HG03558 (cell line): ENCODE data around the gene NEK9.

Experiments
- ATAC-seq: cut with Tn5 transposase; IDR thresholded peaks from one replicate; pipeline ENCODE4 v1.9.1; 2021; ENCODE audit warnings: moderate number of reproducible peaks; ENCODE audit not compliant: unreplicated experiment; ENCODE audit errors: extremely low read depth

Gene NEK9

DNA sequence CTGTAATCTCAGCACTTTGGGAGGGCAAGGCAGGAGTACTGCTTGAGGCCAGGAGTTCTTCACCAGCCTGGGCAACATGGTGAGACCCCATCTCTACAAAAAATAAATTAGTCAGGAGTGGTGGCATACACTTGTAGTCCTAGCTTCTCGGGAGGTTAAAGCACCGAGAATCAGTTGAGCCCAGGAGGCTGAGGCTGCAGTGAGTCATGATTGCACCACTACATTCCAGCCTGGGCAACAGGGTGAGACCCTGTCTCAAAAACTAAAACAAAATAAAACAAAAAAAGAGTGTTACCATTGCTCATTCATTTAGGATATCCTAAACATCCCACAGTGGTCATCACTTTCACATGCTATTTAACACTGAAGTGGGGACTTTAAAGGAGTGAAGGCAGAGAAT is 7.8 kb downstream of the NEK9 start:
- no peak for ATAC-seq

DNA sequence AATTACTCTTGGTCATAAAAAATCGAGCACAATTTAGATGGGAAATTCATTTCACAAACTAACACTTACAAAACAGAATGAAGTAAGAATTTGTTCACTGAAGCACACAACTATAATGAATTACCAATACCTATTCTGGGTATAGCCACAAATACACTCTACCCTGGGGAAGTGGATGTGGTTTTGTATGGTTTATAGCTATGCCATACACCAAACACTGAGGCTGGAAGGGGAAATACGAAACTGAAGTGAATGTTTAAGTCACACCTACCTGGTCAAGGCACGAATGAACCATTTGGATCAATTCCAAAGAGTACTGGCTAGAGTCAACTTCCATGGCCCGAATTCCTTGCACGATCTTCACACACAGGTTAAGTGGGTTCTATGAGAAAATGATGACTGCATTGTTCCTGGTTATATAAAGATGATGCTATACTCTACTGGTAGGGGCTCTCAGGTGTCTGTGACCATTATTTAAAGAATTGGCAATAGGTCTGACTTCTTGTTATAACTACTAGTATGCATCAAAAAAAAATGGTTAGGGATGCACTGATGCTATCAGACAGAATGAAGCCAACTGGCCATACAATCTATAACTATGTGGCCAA is 12.8 kb downstream of the NEK9 start:
- ATAC-seq, result no peak

DNA sequence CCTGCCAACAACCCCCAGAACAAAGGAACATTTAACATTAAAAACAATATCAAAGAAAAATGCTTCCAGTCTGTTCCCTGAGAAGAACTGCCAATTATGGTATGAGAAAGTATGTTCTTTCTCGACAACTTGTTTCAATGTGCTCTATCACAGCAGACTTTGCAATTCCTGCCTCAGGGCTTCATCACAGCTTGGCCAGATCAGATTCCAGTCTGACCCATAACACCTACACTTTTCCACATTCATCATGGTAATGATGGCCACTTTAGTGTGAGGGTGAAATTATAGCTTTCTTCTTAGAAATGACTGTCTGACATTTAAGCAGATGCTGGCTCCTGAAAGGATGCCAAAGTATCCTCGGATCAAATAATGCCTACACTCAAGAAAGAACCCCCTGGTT is 17.0 kb downstream of the NEK9 start:
- ATAC-seq, result no peak

DNA sequence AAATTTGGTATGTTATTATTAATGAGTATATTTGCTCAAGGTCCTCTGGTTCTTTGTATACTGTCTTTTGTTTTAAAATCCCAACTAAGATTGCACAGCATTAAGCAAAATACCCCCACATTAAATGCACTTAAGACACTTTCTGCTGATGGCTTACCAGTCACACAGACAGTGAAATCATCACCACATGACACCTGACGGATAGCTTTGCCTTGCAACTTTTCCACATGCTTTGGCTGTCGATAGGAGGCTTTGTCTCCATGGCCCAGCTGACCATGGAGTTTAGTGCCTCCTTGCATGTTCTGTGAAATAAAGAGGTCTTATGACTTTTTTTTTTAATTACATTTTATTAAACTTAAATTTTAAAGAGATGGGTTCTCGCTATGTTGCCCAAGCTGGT is 19.7 kb downstream of the NEK9 start:
- no peak for ATAC-seq

DNA sequence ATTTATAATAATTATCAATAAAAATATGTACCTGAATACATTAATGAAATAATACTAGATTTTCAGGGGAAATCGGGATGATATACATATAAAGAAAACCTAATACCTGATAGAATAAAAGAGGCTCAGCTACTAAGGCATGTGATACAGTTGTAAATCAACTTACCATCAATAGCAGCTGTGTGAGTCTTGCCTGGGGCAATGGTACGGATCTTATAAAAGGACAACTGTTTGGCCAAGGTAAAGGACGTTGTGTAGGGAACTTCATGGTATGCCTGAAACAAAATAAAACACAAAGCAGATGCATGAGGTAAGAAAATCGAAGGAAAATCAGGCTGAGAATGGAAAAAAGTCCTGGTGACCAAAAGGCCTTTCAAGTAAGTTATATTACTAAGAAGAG is 25.4 kb downstream of the NEK9 start:
- no peak for ATAC-seq

DNA sequence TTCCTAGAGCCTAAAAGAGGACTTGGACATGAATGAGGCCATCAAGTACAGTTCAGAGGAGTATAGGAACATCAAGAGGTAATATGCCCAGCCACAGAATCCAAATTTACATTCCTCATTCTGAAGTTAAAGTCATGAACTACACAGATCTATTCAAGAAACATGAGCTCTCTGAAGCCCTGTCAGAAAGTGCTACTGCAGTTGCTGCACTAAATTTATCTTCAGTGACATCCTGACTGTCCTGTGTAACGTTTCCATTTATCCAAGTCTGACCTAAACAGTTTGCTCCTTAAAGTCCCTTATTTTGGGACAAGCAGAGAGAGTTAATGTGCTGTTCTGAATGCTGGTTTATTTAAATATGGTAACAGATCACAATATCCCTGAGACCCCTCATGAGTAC is 28.2 kb downstream of the NEK9 start:
- no peak for ATAC-seq

DNA sequence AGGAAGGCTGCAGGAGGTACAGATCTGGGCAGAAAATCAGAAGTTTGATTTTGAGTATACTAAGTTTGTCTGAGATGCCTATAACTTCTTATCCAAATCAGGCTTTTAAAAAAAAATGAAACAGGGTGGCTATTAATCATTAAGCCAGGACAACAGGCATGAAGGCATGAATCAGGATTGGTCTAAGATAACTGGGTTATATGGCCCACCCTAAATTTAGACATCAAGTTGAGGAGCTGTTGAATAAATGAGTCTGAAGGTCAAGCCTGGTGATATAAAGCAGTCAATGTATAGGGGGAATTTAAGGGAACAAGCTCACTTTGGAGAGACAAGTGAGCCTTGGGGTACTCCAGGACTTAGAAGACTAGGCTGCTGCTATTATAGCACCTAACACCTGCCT is 28.6 kb downstream of the NEK9 start:
- ATAC-seq, result no peak

DNA sequence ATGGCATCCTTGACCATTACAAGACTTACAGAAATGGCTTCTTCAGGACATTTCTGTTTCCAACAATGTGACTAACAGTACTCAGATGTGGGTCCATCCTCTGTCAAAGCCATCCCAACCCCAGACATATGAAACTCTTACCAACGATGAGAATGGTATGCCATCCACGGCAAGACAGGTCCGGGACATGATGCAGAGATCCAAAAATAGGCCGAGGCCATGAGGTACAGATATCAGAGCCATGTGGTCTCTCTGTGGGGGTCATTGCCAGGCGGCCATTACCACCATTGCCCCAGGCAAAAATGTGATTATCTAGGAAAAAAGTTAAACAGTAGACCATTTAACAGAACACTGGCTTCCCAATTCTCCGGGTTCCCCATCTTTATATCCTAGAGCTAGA is 29.9 kb downstream of the NEK9 start:
- ATAC-seq, result no peak

DNA sequence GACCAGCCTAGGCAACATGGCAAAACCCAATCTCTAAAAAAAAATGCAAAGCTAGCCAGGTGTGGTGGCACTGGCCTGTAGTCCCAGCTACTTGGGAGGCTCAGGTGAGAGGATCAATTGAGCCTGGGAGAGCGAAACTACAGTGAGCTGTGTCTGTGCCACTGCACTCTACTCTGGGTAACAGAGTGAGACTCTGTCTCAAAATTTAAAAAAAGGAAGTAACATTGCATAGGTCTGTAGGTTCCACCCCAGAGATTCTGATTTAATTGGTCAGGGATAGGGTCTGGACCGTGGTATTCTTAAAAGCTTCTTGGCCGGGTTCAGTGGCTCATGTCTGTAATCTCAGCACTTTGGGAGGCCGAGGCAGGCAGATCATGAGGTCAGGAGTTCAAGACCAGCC is 31.2 kb downstream of the NEK9 start:
- no peak for ATAC-seq

DNA sequence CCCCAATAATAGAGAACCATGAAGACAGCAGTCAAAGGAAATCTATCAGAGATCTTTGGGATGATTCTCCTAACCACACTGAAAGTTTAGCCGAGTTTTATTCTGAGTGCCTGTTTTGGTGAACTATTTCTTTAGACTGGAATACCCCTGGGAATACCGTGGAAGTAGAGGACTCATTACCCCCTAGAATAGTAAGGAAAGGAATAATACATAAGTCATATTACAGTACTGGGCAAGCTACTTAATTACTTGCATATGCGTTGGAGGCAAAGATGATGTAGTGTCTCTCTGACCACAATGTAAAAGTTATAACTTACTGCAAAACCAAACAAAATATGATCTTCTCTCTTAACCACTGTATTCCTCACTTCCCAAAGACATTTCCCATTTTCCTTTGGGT is 32.0 kb downstream of the NEK9 start:
- no peak for ATAC-seq

DNA sequence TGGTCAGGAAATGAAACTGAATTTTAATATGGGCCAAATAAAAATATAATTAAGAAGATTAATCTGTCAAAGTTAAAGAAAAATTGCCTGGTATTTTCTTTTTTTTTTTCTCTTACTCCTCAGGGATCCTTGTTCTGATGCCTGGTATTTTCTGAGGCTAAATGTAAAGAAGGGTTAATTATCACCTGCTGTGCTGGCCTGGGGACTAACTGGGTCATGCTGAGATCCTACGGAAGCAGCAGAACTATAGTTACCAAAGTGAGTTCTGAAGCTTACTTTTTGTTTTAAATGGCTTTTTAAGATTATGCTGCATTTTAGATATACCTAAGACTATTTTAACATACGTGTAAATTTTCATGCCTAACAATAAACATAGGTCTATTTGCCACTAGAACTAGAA is 34.1 kb downstream of the NEK9 start:
- no peak for ATAC-seq

DNA sequence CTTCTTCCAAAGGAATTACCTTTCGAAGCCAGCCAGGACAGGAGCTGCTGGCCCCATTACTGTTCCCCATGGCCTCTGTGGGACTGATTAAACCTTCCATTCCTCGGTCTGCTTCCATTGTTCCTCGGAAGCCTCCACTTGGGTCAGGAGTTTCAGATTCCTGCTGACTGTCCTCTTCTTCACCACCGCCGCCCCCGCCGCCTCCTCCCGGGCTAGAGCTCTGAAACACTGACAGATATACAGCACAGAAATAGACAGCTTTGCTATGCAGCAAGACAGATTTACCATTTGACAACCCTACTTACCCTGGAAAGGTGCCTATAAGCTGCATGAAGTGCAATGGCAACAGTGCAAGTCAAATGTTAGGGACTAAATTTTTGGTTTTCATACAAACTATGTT is 35.6 kb downstream of the NEK9 start:
- ATAC-seq, result no peak

DNA sequence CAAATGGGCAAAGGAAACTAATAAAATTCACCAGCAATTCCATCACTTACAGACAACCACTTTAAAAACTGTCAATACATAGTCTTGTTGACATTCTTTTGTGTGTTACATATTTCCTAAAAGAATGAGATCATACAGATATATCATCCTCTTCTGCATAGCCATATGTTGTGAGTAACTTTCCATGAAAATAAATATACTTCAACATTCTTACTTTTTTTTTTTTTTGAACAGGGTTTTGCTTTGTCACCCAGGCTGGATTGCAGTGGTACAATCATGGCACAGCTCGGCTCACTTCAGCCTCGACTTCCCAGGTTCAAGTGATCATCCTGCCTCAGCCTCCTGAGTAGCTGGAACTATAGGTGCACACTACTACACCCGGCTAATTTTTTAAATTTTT is 36.5 kb downstream of the NEK9 start:
- ATAC-seq, result no peak

DNA sequence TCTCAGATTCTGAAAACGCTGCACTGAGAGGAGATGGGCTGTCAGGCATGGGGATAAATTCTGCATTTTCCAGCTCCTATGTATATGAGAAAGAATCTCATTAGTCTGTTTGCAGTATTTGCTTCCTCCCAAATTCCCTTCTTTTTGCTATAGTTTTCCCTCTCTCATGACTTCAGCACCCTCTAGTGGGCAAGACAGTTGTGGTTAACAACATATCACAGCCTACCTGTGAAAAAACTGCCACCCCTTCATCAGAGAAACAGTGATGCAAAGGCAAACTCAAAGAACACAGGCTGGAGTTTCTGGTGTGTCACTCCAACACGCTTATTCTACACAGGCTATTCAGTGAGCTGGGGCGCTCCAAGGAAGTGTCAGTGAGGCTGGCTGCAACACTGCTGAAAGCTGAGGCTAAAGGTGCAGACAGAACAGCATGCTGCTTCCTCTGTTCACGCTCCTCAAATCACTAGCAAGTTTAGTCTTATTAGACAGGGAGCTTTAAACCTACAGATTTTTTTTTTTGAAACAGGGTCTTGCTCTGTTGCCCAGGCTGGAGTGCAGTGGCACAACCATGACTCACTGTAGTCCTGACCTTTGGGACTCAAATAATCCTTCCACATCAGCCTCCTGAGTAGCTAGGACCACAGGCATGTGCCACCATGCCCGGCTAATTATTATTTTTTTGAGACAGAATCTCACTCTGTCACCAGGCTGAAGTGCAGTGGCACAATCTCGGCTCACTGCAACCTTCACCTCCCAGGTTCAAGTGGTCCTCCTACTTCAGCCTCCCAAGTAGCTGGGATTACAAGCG is 38.1 kb downstream of the NEK9 start:
- no peak for ATAC-seq

DNA sequence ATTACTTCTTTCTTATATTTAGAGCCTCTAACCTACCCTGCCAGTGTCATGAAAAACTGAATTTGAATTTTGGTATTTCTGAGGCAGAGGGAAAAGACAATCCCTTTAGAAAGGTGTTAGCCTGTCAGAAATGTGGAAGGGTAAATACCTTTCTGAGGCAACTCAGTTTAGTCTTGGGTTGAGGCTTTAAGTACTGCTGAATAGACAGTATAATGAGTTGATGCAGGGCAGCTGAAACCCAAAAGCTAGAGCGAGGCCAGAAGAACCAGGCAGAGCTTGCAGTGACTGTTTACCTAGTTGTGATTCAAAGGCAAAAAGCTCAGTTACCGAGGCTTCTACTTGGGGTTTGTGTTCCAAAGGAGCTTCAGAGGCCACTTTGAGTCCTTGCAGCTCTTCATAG is 38.7 kb downstream of the NEK9 start:
- no peak for ATAC-seq

DNA sequence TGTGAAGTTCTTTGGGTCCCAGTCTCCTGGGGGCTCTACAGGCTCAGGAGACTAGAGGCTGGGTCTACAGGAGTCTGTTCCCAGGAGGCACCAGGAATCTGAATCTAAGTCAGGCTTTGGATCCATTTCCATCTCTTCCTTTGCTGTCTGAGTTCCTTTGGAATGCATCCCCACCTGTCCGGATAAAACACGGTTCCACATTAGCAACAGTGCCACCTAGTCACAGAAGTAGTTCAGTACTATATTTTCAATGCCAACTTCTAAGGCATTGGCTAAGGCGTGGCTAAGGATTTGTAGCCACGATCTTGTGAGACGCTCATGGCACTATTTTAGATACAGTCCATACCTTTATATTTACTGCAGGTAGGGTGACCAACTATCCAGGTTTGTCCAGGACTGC is 42.3 kb downstream of the NEK9 start:
- ATAC-seq, result no peak

DNA sequence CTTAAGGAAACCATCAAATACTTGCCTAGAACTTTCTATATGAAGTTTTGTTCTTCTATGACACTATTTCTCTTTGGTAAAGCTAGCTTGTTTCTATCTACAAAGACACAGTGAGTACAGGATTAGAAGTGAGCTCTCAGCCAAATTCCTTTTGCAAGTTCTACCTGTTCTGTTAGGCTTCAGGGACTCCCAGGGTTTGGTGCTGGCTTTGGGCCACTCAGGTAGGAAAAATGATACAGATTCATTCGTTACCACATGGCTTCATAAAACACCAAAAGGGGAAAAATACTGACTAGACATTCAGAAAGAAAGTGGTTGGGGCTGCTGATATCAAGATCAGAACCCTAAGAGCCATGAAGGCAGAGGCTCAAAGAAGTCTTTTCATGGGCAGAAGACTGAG is 43.6 kb downstream of the NEK9 start:
- ATAC-seq, result no peak

DNA sequence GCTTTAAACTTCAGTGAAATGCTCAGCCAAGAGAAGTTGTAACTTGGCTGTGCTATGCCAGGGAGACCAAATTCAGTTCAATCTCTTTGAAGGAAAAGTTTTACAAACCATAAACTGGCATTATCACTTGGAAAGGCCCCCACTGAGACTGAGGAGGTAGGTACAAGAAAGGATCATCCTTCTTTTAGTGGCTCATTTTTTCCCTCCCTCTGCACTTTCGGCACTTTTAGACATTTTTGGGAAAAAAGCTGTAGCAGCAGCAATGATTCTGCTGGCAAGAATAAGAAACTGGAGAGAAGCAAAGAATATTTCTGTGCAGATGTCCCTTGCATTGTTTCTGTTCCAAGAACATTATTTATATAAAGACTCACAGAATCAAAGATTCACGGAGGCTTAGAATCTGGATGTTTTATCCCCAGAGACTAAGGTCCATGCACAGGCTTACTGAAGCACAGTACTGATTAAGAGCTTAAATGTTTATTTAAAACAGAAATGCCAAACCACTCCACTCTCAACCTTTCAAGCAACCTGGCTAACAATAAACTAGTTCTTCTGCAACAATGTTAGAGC is 45.1 kb downstream of the NEK9 start:
- no peak for ATAC-seq

DNA sequence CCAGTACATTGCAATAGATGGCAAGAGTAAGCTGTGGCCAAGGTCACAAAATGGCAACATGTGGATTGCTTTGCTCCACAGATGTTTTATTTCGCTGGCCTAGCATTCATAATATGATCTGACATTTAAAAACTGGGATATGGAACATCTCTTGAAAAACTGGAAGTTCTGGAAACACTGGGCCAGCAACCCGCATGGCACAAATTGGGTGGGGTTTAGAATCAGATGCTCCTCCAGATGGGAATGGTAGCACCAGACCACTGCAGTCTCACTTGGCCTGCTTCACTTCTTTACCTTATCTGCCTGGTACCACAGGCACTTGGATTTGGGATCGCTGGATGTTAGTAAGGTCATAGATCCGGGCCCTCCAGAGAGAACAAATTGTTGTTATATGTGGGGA is 47.3 kb downstream of the NEK9 start:
- ATAC-seq, result no peak

DNA sequence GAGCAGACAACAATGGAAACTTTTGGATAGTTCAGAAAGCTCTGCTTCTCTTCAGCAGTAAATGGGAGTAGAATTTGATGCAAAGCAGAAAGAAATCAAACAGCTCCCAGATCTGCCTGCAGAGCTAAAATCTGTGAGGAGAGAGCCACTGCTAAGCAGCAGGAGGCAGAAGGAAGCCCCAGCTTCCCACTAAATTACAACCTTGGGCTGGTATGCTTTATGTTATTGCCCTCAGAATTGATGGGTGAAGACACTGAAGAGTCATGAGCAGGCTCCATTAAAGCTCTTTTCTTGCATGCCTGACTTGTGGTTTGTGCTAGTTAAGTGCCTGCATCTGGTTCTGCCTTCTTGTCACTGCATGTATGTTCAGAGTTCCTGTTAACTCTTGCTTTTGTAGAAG is 49.1 kb downstream of the NEK9 start:
- ATAC-seq, result no peak

DNA sequence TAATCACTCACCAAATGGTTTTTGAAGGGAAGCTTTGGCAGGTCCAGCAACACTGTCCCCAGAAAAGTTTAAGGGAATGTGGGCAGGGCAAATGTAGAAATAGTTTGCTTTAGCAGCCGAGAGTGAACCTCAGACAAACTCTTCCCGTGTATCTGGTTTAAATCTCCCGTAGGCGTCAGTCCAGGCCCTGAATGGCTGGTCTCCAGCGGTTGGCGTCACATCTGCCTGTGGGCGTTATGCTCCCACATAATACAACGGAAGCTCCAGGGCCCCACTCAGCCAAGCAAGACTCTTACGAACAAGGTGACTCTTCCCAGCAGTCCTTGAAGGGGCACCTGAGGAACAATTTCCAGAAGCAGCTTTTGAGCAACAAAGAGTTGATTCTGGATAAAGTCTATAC is 56.5 kb downstream of the NEK9 start:
- no peak for ATAC-seq

DNA sequence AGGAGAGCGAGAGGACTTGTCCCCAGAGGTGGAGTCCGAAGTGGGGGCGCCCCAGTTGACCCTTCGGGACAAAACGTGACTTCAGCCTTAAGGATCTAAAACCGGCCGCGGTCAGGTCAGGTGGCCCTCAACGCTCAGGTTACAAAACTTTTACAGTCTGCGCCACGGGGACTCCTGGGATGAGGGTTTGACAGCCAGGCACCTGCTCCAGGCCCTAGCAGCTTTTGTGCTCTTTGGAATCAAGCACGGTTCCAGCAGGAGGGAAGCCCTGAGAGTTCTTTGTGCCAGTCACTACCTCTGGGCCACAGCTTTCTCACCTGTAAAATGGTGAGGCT is 57.1 kb downstream of the NEK9 start:
- no peak for ATAC-seq
